Measurements from ENCODE around the gene TBCD.

The TBCD gene

DNA sequence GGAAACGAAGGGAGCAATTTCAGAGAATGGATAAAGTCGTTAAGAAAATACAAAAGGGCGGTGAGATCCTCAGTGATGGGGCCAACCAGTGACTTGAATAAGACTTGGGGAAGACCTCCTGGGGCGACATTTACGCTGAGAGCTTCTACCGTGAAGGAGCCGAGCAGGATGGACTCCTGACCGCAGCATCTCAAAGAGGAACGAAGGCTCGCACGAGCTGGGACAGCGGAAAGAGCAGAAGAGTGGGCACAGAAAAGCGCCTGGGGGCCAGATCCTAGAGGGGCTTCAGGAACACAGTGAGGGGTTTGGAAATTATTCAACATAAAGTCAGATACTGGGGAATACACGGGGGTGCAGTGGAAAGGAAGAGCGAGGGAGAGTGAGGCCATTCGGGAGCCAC is 70.4 kb downstream of the TBCD start:
- DNase-seq (ENCODE audit: insufficient read length, low spot score) (no peak), FAIRE-seq (no peak)
- TF ChIP-seq, protein P1, sequence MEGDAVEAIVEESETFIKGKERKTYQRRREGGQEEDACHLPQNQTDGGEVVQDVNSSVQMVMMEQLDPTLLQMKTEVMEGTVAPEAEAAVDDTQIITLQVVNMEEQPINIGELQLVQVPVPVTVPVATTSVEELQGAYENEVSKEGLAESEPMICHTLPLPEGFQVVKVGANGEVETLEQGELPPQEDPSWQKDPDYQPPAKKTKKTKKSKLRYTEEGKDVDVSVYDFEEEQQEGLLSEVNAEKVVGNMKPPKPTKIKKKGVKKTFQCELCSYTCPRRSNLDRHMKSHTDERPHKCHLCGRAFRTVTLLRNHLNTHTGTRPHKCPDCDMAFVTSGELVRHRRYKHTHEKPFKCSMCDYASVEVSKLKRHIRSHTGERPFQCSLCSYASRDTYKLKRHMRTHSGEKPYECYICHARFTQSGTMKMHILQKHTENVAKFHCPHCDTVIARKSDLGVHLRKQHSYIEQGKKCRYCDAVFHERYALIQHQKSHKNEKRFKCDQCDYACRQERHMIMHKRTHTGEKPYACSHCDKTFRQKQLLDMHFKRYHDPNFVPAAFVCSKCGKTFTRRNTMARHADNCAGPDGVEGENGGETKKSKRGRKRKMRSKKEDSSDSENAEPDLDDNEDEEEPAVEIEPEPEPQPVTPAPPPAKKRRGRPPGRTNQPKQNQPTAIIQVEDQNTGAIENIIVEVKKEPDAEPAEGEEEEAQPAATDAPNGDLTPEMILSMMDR (IDR thresholded peaks at IDR 0.05; ENCODE audit: insufficient read depth, missing control alignments) = no peak

DNA sequence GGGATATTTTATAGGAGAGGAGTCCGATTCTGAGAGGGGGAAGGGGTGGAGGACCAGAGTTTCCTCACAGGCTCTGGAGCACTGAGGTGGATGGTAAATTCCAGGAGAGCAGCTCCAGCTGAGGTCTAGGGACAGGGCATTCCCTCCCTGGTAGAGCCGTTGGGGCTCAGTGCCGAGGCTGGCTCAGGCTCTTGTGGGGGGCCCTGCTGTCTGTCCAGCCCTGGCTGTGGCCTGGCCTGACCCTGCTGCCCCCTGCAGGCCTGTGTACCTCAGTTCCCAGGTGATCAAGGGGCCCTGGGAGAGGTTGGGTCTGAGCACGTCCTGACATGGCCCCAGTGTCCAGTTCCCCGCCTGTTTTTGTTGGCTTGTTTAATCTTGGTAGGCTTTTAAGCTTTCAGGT is 71.1 kb downstream of the TBCD start:
- DNase-seq (ENCODE audit: insufficient read length, low spot score) = no peak
- no peak for FAIRE-seq
- TF ChIP-seq, protein P1 (IDR thresholded peaks at IDR 0.05; ENCODE audit: insufficient read depth, missing control alignments) = no peak

DNA sequence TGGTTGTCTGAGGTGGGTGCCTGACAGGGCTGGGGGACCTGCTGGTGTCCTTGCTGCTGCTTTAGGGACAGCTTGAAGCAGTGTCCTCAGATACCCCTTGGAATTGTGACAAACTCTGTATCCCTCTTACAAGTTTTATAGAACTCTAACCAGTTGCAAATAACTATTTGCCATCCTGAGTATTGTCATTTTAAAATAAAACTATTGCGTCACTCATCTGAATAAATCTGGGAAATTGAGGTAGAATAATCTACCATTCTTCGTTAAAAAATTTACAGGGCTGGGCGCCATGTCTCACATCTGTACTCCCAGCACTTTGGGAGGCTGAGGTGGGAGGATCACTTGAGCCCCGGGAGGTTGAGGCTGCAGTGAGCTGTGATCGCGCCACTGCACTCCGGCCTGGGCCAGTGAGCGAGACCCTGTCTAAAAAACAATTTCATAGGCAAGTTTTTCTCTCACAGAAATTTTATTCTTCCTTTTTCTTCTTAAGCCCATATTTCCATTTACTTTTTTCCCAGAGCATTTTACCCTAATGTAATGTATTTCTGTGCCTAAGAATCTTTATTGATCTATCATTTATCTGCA is 73.8 kb downstream of the TBCD start:
- no peak for DNase-seq (ENCODE audit: insufficient read length, low spot score)
- FAIRE-seq = no peak
- TF ChIP-seq, protein P1 (IDR thresholded peaks at IDR 0.05; ENCODE audit: insufficient read depth, missing control alignments) = no peak

DNA sequence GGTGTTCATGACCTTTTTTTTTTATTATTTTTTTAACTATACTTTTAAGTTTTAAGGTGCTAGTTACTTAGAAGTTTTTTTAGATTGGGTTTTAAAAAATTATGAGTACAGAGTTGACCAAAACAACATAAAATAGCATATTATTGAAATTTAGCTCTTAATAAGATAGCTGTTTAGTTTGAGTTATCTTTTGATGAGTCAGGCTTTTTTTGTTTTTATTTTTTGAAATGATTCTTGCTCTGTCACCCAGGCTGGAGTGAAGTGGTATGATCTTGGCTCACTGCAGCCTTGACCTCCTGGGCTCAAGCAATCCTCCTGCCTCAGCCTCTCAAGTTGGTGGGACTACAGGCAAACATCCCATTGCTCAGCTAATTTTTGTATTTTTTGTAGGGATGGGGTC is 74.3 kb downstream of the TBCD start:
- DNase-seq (ENCODE audit: insufficient read length, low spot score) (no peak), FAIRE-seq (no peak)
- TF ChIP-seq, protein P1 (IDR thresholded peaks at IDR 0.05; ENCODE audit: insufficient read depth, missing control alignments) = no peak

DNA sequence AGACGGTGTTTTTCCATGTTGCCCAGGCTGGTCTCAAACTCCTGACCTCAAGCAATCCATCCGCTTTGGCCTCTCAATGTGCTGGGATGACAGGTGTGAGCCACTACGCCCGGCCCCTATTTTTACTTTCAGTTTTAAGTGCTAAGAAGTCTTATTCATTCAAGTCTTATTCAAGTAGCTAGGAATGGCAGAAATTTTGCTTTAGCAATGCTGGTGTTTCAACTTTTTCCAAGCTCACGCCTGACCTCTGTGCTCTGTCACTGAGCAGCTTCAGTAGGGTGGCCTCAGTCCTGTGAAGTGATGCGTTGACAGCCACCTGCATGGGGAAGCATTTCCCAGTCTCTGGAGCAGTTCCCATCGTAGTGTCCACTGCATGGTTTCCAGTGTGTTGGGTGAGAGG is 75.1 kb downstream of the TBCD start:
- no peak for FAIRE-seq
- TF ChIP-seq, protein P1 (IDR thresholded peaks at IDR 0.05; ENCODE audit: insufficient read depth, missing control alignments) = no peak
- no peak for DNase-seq (ENCODE audit: insufficient read length, low spot score)

DNA sequence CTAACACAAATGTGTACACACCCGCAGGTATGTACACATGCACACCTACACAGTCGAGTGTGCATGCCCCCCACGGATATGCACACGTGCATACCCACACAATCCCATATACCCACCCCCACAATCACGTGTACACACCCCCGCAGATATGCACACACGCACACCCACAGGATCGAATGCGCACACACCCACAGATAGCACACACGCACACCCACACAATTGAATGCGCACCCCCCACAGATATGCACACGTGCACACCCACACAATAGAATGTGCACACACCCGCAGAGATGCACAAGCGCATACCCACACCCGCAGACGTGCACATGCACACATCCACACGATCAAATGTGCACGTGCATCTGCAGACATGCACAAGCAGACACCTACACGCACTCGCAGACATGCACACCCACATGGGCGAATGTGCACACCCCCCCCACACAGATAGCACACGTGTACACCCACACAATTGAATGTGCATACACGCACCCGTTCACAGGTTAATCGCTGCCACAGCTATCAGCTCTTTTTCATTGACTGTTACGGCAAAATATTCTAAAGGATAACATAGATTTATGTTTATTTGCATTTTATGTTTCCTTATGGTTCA is 77.1 kb downstream of the TBCD start:
- FAIRE-seq (no peak), DNase-seq (ENCODE audit: insufficient read length, low spot score) (no peak)
- TF ChIP-seq, protein P1 (IDR thresholded peaks at IDR 0.05; ENCODE audit: insufficient read depth, missing control alignments) = no peak

DNA sequence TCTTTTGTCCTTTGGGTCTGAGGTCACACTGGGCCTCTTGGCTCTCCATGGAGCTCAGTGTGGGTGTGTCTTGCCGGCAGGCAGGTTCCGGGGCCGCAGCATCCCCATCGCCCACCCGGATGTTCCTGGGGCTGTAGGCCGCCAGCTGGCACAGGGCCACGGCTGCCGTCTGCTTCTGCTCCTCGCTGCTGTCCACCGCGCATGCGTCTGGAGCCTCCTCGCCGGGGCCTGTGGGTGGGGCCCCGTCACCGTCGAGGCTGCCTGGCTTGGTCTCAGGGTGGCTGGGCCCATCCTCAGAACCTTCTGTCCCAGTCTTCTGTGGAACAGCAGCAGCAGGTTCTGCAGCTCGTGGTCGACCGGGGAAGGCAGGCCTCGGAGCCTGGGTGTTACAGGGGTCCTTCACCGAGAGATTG is 78.4 kb downstream of the TBCD start:
- DNase-seq (ENCODE audit: insufficient read length, low spot score) (peak; percentile 86), FAIRE-seq (no peak)
- TF ChIP-seq, protein P1 (IDR thresholded peaks at IDR 0.05; ENCODE audit: insufficient read depth, missing control alignments) = no peak

All from D721Med (cell line).